Measurements from ENCODE around the gene LIMS2. TPM values are rescaled to one million over a fixed set of nuclear protein-coding genes. Genes with fewer than 3 reads are reported as not detected.

LIMS2 gene
- polyA plus RNA-seq, 2 of the 4 experiments (the other 2 are of a cell fraction): 1.2 to 6.1 TPM

DNA sequence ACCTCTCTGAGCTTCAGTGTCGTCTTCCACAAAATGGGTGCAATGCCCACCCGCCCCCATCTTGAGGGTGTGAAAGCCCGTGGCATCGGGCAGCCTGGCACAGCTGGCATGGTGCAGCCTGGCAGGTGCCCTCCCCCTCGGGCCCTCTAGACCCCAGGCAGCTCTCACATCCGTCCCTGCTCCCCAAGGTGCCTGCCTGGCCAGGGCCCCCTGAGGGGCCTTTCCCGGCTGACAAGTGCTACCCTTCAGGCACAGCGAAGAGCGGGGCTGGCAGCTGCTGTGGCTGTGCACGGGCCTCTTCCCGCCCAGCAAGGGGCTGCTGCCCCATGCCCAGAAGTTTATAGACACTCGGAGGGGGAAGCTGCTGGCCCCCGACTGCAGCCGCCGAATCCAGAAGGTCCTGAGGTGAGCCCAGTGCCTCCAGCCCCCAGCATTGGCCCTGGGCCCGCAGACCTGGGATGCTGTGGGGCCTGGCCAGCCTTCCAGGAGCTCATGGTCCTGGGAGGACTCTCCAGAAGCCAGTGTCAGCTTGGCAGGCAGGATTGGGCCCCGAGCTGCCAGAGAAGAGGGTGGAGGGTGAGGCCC lies 43.2 kb downstream of the LIMS2 start:
- no peak for DNase-seq (ENCODE audit: low read depth in 1 of 2, low spot score in 1 of 2)
- ATAC-seq: no peak
- ChIA-PET CTCF (interaction anchor here (1.2 to 1.7 kb wide), 2 partner anchors 16 to 18 kb away, joined by 4 to 5 read pairs; no protein-coding TSS in a partner anchor), POLR2A (no interaction called here)
- peaks cover 1% of the 10 kb centered on the region for H3K4me1 ChIP-seq
- H3K4me3 ChIP-seq: no peak overlapping the region
- no peak overlapping the region for H3K27ac ChIP-seq
- H3K4me2 ChIP-seq: no peak overlapping the region
- no peak for TF ChIP-seq HEYL (CRISPR knock-in tag; IDR thresholded peaks at IDR 0.05)
- WGBS (ENCODE audit: missing lambda C conversion rate): 89% methylated on average over 10 of the region's 17 CpGs
- H3K9me3 ChIP-seq: no peaks in the 10 kb centered on the region
- FAIRE-seq: no peak

DNA sequence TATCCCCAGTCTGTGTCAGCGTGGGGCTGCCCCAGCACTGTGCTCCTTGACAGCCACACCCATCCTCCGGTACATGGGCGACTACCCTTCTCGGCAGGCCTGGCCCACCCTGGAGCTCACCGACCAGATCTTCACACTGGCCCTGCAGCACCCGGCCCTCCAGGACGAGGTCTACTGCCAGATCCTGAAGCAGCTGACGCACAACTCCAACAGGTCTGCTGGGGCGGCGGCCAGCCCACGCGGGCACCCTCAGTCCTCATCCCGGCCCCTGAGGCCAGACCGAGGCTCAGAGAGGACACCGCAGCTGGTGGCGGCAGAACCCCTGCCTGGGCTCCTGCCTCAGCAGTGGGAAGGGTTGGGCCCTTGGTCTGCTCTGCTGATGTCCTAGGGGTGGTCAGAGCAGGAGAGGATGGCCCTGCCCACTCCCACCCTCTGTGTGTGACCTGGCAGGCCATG lies 43.8 kb downstream of the LIMS2 start:
- WGBS (ENCODE audit: missing lambda C conversion rate): 80% methylated on average over 8 of the region's 16 CpGs
- CTCF ChIA-PET: interaction anchor here (1.2 to 1.7 kb wide), 2 partner anchors 16 to 18 kb away, joined by 4 to 5 read pairs; no protein-coding TSS in a partner anchor

GRCh38 chr2:127630864-127631540 lies 44.3 kb downstream of the LIMS2 start:
- Histone ChIP-seq H3K27ac (no peak overlapping the region), H3K4me3 (no peak overlapping the region), H3K9me3 (no peaks in the 10 kb centered on the region), H3K4me1 (no peaks in the 10 kb centered on the region), H3K4me2 (no peak overlapping the region)
- WGBS (ENCODE audit: missing lambda C conversion rate): 87% methylated on average over 15 of the region's 25 CpGs
- no peak for FAIRE-seq
- DNase-seq (ENCODE audit: low read depth in 1 of 2, low spot score in 1 of 2): no peak
- CTCF ChIA-PET: interaction anchor here (1.7 to 3.2 kb wide), 2 partner anchors 15 to 19 kb away, joined by 5 to 11 read pairs; no protein-coding TSS in a partner anchor
- ATAC-seq: no peak
- POLR2A ChIA-PET: interaction anchor here (2.5 kb wide), 1 partner anchor 105 kb away, joined by 5 read pairs; the partner anchor contains the start of gene IWS1
- no peak for TF ChIP-seq MAFK (IDR thresholded peaks at IDR 0.05; ENCODE audit: partially characterized antibody)
- TF ChIP-seq MAX (IDR thresholded peaks at IDR 0.05): no peak
- TF ChIP-seq MYC (IDR thresholded peaks at IDR 0.05; ENCODE audit: borderline replicate concordance, low read length): no peak
- TF ChIP-seq RARB (CRISPR knock-in tag; IDR thresholded peaks at IDR 0.05): no peak
- no peak for TF ChIP-seq EHMT2 (IDR thresholded peaks at IDR 0.05; ENCODE audit: low read depth)
- TF ChIP-seq, protein P1, sequence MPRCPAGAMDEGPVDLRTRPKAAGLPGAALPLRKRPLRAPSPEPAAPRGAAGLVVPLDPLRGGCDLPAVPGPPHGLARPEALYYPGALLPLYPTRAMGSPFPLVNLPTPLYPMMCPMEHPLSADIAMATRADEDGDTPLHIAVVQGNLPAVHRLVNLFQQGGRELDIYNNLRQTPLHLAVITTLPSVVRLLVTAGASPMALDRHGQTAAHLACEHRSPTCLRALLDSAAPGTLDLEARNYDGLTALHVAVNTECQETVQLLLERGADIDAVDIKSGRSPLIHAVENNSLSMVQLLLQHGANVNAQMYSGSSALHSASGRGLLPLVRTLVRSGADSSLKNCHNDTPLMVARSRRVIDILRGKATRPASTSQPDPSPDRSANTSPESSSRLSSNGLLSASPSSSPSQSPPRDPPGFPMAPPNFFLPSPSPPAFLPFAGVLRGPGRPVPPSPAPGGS (IDR thresholded peaks at IDR 0.05): no peak
- TF ChIP-seq CHD4 (IDR thresholded peaks at IDR 0.05; ENCODE audit: borderline replicate concordance): no peak
- TF ChIP-seq HDAC2 (IDR thresholded peaks at IDR 0.05): no peak
- no peak for TF ChIP-seq HOXA7 (CRISPR knock-in tag; IDR thresholded peaks at IDR 0.05)
- no peak for TF ChIP-seq CHD2 (IDR thresholded peaks at IDR 0.05; ENCODE audit: low read length, partially characterized antibody)
- TF ChIP-seq FOXS1 (CRISPR knock-in tag; IDR thresholded peaks at IDR 0.05): no peak
- no peak for TF ChIP-seq NFE2L2 (conservative IDR thresholded peaks at IDR 0.05; ENCODE audit: low read length)
- TF ChIP-seq, protein P2, sequence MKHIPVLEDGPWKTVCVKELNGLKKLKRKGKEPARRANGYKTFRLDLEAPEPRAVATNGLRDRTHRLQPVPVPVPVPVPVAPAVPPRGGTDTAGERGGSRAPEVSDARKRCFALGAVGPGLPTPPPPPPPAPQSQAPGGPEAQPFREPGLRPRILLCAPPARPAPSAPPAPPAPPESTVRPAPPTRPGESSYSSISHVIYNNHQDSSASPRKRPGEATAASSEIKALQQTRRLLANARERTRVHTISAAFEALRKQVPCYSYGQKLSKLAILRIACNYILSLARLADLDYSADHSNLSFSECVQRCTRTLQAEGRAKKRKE (CRISPR knock-in tag; IDR thresholded peaks at IDR 0.05; ENCODE audit: low read depth): no peak

More for the DNA sequence above, 43.8 kb downstream of the LIMS2 start:
- DNase-seq (ENCODE audit: low read depth in 1 of 2, low spot score in 1 of 2): no peak
- FAIRE-seq: no peak
- POLR2A ChIA-PET: no interaction called here
- Histone ChIP-seq H3K4me2 (no peak overlapping the region), H3K4me1 (no peaks in the 10 kb centered on the region), H3K9me3 (no peaks in the 10 kb centered on the region), H3K27ac (no peak overlapping the region), H3K4me3 (no peak overlapping the region)
- TF ChIP-seq FOSL2 (IDR thresholded peaks at IDR 0.05) (no peak), FOSL2 (CRISPR knock-in tag; IDR thresholded peaks at IDR 0.05) (no peak), HOXA7 (CRISPR knock-in tag; IDR thresholded peaks at IDR 0.05) (no peak), NR3C1 (IDR thresholded peaks at IDR 0.05) (no peak), POLR2A (IDR thresholded peaks at IDR 0.05; ENCODE audit: low read length) (no peak), MAZ (IDR thresholded peaks at IDR 0.05; ENCODE audit: borderline replicate concordance, low read depth, low read length) (no peak), TP53 (CRISPR knock-in tag; IDR thresholded peaks at IDR 0.05) (no peak), CEBPB (IDR thresholded peaks at IDR 0.05) (no peak), CBX2 (IDR thresholded peaks at IDR 0.05; ENCODE audit: borderline replicate concordance, low read depth) (no peak), RARB (CRISPR knock-in tag; IDR thresholded peaks at IDR 0.05) (no peak), PHF8 (IDR thresholded peaks at IDR 0.05; ENCODE audit: borderline replicate concordance, low read depth) (no peak), MYC (IDR thresholded peaks at IDR 0.05; ENCODE audit: borderline replicate concordance, low read length) (no peak), BHLHE40 (IDR thresholded peaks at IDR 0.05; ENCODE audit: low read depth, low read length) (no peak), CHD4 (IDR thresholded peaks at IDR 0.05; ENCODE audit: borderline replicate concordance) (no peak), HOXB13 (CRISPR knock-in tag; IDR thresholded peaks at IDR 0.05; ENCODE audit: low read depth) (no peak), E2F6 (IDR thresholded peaks at IDR 0.05; ENCODE audit: borderline replicate concordance, low read depth) (no peak)
- TF ChIP-seq, protein P3, sequence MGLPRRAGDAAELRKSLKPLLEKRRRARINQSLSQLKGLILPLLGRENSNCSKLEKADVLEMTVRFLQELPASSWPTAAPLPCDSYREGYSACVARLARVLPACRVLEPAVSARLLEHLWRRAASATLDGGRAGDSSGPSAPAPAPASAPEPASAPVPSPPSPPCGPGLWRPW (IDR thresholded peaks at IDR 0.05): no peak
- TF ChIP-seq, protein P4, sequence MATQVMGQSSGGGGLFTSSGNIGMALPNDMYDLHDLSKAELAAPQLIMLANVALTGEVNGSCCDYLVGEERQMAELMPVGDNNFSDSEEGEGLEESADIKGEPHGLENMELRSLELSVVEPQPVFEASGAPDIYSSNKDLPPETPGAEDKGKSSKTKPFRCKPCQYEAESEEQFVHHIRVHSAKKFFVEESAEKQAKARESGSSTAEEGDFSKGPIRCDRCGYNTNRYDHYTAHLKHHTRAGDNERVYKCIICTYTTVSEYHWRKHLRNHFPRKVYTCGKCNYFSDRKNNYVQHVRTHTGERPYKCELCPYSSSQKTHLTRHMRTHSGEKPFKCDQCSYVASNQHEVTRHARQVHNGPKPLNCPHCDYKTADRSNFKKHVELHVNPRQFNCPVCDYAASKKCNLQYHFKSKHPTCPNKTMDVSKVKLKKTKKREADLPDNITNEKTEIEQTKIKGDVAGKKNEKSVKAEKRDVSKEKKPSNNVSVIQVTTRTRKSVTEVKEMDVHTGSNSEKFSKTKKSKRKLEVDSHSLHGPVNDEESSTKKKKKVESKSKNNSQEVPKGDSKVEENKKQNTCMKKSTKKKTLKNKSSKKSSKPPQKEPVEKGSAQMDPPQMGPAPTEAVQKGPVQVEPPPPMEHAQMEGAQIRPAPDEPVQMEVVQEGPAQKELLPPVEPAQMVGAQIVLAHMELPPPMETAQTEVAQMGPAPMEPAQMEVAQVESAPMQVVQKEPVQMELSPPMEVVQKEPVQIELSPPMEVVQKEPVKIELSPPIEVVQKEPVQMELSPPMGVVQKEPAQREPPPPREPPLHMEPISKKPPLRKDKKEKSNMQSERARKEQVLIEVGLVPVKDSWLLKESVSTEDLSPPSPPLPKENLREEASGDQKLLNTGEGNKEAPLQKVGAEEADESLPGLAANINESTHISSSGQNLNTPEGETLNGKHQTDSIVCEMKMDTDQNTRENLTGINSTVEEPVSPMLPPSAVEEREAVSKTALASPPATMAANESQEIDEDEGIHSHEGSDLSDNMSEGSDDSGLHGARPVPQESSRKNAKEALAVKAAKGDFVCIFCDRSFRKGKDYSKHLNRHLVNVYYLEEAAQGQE (IDR thresholded peaks at IDR 0.05): no peak
- no peak for ATAC-seq
